ENCODE measurements around the gene EXT2.

DNA sequence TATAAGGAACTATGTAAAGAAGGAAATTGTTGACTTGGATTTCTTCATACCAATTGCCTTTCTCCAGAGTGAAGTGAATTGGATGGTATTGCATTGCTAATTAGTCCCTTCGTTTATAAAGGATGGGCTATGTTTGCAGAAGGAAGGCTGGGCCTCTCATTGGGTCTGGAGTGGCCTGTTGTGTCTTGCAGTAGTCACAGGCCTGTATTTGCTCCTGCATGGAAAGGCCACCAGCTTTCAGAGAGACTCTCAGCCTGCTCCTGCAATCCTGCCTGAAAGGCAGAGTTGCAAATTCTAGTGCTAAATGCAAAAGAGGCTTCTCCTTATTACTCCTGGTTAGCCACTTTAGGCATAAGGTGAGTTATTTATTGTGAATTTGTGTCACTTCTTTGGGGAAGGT lies 103.8 kb downstream of the EXT2 start:
- TF ChIP-seq, protein P1, sequence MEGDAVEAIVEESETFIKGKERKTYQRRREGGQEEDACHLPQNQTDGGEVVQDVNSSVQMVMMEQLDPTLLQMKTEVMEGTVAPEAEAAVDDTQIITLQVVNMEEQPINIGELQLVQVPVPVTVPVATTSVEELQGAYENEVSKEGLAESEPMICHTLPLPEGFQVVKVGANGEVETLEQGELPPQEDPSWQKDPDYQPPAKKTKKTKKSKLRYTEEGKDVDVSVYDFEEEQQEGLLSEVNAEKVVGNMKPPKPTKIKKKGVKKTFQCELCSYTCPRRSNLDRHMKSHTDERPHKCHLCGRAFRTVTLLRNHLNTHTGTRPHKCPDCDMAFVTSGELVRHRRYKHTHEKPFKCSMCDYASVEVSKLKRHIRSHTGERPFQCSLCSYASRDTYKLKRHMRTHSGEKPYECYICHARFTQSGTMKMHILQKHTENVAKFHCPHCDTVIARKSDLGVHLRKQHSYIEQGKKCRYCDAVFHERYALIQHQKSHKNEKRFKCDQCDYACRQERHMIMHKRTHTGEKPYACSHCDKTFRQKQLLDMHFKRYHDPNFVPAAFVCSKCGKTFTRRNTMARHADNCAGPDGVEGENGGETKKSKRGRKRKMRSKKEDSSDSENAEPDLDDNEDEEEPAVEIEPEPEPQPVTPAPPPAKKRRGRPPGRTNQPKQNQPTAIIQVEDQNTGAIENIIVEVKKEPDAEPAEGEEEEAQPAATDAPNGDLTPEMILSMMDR (conservative IDR thresholded peaks at IDR 0.05; ENCODE audit: low read depth, low read length) = no peak
- TF ChIP-seq EZH2 (IDR thresholded peaks at IDR 0.05; ENCODE audit: low read length, unreplicated experiment) = no peak
